ENCODE results near the gene PANX2.
A peak's percentile ranks its signal among the peaks of the same experiment; 100 is the strongest.

Gene PANX2

DNA sequence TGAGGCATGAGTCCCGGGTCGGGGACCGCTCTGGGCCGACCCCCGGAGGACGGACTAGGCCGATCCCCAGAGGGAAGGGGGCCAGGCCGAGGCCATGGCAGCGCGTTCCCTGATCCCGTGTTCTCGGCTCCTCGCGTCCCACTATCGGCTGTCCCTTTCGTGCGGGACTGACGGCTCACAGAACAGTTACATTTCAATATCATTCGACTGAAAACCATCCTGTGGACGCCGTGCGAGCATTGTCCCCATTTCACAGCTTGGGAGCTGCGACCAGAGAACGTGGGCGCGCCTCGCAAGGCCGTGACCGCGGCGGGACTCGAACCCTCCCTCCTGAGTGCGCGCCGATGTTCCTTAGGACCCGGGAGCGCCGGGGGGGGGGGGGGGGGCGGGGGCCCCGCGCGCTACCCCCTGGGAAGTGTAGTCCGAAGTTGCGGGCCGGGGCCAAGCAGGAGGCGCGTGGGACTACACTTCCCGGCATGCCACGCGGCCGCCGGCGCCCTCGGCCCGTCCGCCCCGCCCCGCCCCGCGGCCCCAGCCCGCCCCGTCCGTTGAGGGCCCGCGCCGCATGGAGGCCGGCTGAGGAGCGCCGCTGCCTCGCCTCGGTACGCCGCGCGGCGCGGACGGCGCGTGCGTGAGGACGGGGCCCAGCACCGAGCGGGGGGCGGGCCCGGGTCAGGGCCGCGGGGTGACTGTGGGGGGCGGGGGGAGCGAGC lies 15.0 kb downstream of the PANX2 start, which contains the start of gene TRABD:
Gene TRABD (plus strand): TSS at position 539 of the 713 bp plus-strand sequence. CDS start 7,148 bp downstream, outside the sequence.
- peak; percentile 89 to 94 for DNase-seq

DNA sequence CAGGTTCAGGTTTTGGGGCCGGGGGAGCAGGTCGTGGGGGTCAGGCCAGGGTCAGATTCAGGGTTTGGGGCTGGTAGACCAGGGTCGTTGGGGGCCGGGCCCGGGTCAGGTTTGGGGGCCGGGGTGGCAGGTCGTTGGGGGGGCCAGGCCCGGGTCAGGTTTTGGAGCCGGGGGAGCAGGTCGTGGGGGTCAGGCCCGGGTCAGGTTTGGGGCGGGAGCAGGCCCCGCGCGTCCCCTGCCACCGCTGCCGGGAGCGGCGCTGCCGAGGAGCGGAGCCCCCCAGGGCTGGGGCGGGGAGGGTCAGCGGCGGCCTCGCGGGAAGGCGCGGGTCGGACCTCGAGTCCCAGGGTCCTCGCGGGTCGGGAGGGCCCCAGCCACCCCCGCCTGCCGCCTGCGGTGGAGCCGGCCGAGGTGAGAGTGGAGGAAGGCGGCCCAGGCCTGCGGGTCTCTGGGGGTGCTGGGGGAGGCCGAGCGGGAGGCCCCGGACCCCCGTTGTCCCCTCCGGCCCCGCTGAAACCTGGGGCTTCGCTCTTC lies 15.7 kb downstream of the PANX2 start:
- no peak for DNase-seq

DNA sequence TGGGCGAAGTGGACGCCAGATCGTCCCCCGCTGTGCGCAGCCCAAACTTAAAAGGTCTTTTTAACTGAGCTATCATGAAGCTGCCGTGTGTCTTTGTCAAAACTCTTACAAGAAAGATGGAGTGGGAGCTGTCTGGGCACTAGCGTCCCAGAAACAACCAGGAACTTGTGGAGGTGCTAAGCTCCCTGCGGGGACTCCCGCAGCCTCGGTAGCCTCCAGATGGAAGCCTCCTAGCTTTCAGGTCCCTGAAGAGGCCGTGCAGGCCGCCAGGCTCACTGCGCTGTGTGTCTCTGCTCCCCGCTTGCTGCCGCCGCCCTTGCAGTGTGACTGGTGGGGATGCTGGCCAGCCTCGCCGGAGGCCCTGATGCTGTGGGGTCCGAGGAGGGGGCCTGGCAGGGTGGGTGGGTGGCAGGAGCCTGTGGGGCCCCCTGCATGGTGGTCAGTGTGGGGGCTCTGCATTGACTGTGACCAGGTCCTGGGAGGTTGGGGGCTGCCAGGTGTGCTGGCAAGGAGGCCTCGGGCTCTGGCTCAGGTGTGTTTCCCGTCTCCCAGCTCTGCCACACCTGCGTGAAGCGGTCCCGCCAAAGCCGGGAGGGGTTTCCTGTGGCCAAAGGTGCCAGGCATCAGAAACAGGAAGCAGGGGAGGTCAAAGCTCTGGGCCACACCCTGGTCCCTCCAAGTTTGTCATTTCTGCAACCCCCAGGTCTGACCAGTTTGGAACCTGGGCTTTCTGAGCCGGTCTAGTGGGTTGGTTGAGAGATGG lies 16.4 kb downstream of the PANX2 start:
- no peak for DNase-seq

DNA sequence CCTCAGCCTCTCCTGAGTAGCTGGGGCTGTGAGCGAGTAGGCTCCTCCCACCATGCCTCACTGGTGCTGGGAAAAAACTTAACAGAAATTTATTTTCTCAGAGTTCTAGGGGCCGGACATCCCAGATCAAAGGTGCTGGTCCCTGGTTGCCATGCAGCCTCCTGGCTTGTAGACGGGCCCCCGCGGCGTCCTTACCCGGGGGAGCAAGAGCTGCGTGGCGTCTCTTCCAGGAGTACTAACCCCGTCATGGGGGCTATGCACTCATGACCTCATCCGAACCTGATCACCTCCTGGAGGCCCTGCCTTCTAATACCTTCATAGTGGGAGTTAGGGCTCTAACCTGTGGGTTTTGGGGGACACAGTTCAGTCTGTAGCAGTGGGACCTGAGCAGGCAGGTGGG lies 17.8 kb downstream of the PANX2 start:
- DNase-seq, result no peak

DNA sequence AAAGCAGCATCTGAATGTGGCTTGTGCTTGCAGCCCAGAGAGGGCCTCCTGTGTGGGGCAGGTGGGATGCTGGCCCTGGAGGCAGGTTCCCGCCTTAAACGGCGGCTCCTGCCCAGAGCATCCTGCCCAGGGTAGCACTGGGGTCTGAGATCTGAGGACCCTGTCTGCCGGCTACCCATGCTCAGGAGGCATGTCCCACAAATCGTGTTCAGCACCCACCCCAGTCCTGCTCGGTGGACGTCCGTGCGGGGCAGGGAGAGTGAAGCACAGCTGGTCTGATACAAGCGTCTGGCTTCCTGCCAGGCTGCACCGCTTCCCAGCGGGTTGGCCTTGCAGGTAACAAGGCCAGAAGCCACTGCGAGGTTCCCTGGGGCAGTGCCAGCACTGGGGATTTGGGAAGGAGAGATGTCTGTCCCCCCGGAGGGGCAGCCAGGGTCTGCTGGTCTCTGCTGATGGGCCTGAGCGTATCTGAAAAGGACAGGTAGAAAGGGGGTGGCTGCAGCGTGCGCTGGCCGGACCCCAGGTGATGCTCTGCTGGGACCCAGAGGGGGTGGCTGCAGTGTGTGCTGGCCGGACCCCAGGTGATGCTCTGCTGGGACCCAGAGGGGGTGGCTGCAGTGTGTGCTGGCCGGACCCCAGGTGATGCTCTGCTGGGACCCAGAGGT lies 18.8 kb downstream of the PANX2 start:
- no peak for DNase-seq

DNA sequence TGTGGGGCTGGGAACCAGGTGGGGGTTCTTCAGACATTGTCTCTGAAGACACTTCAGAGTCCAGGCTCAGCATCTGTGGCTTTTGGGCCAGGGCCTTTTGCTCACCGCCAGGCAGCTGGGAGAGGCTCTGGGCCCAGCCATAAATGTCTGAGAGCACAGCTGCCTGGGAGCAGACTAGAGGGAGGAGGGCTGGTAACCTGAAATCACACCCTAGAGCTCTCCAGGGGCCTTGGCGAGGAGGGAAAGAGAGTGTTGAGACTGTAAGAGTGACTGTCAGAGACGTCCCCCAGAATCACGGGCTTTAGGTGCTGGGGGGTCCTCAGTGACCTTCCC lies 19.3 kb downstream of the PANX2 start:
- DNase-seq, result no peak

DNA sequence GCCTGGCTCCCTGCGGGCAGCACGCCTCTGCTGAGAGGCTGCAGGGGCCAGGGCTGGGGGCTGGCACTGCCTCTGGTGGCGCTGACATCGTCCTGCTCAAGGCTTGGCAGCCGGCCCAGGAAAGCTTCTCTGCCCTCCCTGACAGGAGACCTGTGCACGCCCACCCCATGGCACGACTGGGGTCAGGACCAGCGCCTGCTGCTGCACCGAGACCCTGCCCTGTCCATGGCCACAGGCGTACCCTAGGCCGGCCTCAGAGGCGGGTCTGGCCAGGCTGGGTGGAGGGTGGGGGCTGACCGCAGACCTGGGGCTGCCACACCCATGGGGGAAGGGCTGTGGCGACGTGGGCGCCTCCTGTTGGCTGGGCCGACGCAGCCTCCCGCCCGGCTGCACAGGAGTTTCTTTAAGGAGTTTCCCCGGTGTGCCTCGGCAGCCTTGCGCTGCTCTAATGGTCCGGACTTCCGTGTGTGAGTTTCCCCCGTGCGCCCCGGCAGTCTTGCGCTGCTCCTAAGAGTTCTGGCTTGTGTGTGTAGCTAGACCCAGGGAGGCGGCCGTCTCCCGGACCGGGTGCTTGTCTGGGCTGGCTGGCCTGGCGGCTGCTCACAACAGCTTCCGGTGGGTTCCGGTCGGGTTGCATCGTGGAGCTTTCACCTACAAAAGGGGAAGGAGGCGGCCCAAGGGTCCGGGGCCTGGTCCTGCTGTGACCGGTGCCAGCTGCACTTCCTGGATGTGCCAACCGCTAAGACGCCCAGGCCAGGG lies 19.8 kb downstream of the PANX2 start:
- DNase-seq, result peak; percentile 87 to 89

DNA sequence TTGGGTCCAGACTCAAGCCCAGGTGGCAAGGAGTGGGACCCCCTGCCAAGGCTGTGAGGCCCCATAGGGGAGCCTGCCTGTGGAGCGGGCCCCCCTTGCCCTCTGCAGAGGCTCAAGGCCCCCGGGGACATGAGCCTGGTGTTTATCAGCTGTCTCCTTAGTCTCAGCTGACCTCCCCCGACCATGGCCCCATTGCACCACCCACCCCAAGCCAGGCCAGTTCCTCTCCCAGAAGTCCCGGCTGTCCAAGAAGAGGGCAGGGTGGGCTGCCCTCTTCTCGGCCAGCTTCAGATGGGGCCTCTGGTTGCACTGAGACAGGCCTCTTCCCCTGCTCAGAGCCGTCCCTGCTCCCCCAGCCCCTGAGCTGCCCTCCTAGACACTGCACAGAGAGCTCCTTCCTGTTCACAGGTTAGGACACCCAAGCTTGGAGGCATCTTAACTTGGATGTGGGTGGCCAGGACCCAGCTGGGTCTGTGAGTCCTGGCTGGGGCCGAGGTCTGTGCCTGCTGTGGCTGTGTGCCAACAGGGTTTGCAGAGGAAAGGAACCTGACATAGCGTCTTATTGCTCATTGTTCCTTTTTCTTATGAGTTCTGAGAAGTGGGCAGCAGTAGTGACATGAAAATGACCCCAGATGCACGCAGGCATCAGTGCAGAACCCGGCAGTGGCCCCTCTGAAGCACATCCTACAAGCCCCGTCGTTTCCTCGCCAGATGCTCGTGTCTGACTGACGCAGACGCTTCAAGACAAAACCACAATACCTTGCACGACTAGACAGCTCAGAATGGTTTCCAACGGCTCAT lies 20.6 kb downstream of the PANX2 start:
- DNase-seq, result peak; percentile 89 to 93

DNA sequence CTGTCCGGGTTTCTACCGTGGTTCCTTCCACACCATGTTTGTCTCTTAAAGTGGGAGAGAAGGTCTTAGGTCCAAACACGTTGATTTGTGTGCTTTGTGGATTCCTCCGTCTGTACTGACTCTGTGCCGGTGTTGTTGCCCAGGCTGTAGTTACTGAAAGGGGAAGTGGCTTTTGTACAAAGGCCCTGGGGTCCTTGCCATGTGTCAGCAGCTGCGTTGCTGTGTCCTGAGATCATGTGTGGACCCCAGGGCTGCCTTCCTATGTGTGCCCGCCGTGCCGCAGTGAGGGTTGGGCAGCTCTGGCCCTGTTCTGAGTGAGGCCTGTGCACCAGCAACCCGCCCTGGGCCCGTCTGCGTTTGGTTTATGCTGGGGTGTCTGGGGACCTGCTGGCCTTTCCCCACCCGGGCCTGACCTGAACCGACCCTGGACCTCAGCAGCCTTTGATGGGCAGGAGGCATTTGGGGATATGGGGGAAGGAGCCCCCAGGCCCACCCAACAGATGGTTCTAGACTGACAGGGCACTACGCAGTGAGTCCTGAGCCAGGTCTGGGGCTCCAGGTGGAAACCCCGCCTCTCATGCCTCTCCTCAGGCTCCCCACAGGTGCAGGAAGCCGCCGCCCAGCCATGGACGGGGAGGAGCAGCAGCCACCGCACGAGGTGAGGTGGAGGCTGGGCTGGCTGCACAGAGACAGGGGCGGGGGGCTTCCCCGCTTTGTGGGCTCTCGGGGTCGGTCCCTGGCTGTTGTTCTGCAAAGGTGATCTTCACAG lies 22.1 kb downstream of the PANX2 start:
- DNase-seq, result peak in 1 of 2 donors; percentile 42

DNA sequence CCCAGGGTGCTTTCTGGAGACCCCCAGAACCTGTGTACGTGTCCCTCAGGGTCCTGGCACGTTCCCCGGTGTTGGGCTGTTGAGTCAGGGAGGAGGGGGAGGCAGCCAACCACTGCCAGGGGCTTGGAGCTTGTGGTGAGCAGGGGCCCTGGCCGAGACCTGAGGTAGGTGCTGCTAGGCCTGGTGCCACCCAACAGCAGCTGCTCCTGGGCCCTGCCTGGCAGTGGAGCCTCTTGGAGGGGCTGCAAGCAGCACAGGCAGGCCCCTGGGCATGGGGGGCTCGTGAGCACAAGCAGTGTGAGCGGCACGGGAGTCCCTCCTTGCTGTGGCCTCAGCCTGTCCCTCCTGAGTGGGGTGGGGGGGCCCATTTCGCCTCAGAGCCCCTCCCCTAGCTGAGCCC lies 23.1 kb downstream of the PANX2 start:
- DNase-seq, result no peak

DNA sequence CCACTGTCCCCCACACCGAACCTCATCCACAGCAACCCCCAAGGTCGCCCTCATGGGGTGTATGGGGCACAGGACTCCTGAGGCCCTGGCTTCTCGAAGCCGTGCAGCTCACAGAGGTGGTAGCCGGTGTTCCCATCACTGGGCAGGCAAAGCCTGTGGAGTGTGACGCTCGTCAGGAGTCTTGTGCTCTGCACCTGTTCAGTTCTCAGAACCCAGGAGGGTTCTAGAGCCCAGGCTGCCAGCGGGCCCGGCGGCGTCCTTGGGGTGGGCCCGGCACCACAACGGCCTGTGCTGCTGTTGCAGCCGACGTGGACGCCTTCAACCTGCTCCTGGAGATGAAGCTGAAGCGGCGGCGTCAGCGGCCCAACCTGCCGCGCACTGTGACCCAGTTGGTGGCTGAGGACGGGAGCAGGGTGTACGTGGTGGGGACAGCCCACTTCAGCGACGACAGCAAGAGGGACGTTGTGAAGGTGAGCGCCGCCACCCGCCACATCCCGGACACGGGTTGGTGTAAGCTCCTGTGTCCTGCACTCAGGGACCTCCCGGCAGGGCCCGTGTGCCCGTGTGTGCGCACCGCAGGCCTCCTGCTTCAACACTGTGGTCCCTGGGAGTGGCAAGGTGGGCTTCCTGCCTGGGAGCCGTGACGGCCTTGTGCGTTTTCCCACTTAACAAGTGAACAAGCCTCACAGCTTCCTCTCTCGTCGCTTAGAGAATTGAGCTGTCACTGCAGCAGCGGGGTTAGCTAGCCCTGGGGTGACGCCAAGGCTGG lies 23.7 kb downstream of the PANX2 start:
- DNase-seq, result no peak

DNA sequence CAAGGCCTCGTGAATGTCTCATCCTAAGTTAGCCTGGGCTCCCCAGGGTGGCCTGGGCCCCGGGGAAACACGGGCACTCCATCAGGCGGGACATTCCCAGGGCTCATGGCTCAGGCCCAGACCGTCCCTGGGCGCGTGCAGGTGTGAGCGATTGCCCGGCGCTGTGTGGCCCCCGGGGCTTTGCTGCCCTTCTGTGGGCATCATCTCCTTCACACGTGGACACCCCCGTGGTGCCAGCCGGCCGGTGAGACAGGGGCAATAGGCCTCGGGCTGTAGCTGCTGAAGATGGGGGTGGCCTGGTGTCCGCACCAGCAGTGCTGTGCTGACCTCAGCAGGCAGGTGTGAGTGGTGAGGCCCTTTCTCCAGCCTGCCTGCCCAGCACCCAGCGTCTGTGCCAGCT lies 25.7 kb downstream of the PANX2 start:
- DNase-seq, result no peak

DNA sequence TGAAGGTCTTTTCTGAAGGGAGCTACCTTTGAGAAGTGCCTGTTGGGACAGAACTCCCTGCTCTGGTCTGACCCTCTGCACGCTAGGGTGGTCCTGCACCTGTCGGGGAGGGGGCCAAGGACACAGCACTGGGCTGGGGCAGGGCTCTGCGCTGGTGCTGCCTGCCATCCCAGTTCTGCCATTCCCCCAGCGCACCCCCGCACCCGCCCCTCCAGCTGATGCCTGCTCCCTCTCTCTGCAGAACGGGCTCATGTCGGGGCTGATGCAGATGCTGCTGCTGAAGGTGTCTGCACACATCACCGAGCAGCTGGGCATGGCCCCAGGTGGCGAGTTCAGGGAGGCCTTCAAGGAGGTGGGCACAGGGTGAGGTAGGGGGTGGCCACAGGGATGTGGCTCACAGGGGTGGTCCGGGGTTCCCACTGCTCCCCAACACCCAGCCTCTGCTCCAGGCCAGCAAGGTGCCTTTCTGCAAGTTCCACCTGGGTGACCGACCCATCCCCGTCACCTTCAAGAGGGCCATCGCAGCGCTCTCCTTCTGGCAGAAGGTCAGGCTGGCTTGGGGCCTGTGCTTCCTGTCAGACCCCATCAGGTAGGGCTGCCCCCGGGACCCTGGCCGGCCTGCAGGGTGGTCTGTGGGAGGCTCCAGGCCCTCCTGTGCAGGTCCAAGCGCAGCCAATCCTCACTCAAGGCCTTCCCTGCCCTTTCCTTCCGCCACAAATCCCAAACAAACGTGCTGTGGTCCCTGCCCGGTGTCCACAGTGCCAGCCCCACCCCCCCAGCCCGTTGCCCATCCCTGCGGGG lies 26.7 kb downstream of the PANX2 start:
- DNase-seq, result no peak

DNA sequence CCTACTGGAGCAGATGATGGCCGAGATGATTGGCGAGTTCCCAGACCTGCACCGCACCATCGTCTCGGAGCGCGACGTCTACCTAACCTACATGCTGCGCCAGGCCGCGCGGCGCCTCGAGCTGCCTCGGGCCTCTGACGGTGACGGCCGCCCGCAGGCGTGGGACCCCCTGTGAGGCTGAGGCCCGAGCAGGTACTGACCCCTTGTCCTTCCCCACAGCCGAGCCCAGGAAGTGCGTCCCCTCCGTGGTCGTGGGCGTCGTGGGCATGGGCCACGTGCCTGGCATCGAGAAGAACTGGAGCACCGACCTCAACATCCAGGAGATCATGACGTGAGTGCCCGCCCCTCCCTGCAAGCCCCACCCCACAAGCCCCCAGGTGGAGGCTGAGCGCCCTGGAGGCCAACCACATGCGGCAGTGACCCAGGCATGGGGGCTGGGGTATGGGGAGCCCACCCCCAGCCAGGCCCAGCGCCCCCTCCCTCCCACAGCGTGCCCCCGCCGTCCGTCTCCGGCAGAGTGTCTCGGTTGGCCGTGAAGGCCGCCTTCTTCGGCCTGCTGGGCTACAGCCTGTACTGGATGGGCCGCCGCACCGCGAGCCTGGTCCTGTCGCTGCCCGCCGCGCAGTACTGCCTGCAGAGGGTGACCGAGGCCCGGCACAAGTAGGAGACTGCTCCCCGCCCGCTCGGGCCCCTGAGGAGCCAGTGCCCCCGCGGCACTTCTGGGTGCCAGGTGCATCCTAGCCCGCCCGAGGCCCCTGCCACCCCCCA lies 27.5 kb downstream of the PANX2 start:
- DNase-seq, result no peak

DNA sequence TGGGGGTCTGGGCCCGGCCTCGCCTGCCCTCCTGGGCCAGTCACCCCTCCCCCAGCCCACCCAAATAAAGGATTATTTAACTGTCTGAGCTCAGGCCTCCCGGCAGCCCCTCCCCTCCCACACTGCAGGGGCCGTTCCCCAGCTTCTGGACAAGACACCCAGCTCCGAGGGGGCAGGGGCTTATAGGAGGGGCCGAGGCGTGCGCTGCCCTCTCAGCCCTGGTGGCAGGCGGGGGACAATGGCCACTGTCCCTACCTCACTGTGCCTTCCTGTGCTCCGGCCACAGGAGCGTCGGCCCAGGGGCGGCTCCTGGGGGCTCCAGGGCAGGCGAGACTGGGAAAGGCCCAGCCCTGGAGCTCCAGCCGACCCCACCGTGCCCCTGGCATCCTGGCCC lies 28.1 kb downstream of the PANX2 start:
- DNase-seq, result no peak

DNA sequence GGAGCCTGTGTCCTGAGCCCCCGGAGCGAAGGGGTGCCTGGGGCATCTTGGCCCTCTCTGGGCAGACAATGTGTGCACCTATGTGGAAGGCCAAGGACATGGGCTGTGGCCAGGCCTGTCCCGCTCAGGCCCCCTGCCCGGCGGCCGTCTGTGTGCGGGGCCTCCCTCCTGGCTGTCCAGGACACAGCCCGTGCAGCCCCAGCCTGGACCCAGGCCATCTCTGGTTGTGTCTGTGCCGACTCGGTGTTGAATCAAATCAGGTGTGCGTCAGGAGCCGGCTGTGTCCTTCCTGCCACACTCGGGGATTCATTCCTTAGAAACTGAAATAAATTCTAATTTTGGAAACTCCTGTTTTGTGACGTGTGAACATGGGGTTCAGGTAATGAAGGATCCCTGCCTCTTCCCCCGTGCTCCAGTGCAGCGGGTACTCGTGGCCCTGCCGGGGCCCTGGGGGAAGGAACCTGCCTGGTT lies 28.8 kb downstream of the PANX2 start:
- DNase-seq, result no peak

DNA sequence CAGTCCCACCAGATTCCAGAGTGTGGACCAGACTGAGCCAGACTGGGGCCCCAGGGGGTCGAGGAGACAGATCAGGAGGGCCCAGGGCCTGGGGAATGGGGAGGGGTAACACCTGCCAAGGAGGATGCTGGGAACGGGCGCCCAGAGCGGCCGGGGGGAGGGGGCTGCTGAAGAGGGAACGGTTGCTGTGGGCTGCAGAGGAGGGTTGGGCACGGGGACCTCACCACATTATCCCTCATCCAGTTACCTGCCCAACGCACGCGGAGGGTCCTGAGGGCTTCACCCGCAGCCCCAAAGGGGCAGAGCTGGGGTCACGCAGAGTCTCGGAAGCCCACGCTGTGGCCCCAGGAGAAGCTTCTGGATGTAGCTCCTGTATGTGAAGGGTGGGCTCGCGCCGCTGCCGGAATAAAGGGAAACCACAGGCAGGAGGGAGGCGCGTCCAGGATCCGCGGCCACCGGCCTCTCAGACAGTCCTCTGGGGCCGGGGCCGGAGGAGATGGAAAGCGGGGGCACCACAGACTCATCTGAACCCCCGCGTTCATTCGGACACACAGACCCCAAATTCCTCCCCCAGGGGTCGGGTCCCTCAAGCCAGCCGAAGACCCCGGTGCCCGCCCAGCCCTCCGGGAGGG lies 29.4 kb downstream of the PANX2 start:
- DNase-seq, result peak in 1 of 2 donors; percentile 15
